GOT3 (cell line): Measurements from ENCODE around the gene BATF3.

ENCODE experiments used
- DNase-seq: peaks from one replicate; lab custom pipeline; 2025; ENCODE audit warnings: mixed read lengths; lab: John Stamatoyannopoulos, UW

Gene BATF3

DNA sequence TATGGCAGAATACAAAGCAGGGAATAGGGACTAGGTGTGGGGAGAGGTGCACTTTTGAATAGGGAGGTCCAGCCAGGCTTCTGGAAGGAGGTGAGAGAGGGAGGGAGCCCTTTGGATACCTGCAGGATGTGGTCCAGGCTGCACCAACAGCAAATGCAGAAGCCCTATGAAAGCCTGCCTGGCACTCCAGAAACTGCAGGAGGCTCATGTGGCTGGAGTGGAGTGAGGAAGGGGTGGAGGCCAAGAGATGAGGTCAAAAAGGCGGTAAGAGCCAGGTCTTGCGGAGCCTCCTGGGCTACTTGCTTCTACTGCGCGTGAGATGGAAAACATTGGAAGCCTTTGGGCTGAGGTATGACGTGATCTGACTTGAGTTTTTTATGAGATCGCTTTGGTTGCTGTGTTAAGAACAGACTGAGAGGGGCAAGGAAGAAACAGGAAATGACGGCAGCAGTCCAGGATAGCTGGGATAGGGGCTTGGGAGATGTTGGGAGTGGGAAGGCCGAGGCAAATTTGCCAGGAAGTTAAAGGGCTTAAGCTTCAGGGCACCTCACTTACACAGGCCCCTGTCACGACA, 4.4 kb upstream of the BATF3 start:
- DNase-seq, result no peak

DNA sequence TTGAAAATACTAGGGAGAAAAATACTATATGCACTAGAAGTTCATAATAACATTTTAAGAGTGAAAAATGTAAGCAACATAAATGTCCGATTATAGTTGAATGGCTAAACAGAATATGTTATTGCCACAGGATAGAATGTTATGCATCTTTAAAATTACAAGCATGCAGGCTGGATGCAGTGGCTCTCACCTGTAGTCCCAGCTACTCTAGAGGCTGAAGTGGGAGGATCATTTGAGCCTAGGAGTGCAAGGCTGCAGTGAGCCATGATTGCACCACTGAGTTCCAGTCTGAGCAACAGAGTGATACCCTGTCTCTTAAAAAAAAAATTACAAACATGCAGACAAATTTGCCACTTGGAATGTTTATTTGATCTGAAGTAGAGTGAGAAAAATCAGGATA, 3.0 kb upstream of the BATF3 start:
- DNase-seq, result no peak

DNA sequence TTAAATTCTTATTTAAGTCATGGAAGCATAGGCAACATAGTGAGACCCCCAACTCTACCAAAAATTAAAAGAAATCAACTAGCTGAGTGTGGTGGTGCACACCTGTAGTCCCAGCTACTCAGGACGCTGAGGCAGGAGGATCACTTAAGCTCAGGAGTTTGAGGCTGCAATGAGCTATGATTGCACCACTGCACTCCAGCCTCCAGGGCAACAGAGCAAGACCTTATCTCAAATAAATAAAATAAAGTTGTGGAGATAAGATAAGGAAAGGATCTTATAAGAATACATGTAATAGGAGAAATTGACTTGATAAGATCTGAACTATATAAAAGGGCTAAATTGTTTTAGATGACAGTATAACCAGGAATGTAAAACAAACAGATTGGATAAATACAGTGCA, 2.3 kb upstream of the BATF3 start:
- no peak for DNase-seq

DNA sequence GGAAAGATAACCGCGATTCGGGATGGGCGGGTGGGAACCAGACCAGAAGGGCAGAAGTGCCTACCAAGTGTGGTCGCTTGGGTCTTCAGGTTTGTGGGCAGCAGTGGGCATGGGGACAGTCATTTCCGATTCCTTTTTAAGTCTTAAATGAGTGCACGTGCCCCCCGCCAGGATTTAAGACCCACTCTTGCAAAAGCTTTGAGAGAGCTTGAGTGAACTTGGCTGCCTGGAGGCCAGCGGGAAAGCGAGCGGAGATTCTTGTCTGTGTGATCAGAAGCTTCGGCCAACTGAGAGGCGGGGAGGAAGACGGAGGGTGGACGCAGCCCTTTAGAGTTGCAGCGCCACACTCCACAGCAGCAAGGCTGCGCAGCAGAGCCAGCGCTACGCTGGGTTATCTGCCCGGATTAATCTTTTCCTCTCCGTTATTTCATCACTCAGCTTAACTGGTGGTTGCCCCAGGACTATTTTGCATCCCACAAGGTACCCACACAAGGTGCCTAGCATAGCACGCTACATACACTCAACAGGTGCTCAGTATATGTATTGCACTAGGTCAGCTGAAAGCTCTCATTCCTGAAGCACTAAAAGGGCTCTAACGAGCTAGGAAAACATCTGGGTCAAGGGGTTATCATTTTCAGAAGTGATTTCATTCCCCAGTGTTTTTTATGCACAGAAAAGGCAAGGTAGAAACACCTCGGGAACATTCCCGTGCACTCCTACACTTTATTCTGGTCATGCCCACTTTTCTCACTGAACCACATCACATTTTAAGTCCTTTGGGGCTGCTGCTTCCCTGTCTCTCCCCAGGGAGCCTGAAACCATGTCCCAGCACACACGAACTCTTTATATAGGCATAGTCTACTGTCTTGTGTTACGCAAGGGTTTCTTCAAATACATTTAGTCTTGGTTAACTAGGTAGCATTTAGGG, 1.5 kb upstream of the BATF3 start:
- DNase-seq, result no peak

DNA sequence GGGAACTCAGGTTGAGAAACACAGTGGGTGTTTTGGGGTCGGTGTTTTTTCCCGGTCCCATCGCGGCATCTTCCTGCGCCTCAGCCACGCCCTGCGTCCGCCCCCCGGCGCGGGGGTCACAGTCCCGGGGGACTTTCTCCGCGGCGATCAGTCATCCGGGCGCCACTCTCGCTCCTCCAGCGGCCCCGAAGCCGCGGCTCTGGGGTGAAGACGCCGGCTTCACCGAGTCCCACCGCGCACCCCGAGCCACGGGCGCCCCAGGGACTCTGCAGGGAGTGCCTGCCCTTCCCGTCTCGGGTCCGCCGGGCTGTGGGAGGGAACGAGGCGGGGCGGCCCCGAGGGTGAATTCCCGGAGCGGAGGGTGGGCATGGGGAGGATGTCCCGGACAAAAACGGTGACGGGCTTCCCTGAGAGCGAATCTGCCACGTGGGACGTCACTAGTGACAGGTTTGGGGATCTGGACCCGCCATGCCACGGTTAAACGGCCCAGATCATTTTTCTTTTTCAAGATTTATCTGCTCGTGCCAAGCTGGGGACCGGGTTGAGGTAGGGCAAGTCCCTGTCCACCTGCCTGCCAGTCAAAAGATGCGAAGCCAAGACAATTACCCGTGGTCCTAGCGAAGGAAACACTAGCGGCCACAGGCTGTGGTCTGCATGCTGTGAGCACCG, 717 bp upstream of the BATF3 start:
- no peak for DNase-seq

DNA sequence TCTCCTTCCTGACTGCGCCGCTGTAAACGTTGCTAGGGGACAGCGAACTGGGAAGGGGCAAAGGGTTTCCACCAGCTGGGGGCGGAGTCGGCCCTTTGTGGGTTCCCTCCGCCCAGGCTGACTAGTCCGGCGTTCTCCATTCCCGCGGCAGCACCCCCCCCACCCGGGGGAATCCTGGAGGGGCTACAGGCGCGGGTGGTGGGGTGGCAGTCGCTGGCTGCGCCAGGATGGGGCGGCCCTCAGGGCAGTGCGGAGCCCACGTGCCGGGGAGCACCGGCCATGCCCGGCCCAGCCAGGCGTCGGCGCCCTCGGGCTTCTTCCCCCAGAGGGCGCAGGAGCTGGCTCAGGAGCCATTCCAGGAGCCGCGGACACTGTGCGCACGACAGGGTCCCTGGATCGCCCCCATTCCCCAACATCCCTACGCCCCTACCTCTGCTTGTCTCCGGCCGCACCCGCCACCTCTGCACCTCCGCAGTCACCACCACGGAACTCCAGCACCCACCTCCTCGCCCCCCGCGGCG, 476 bp downstream of the BATF3 start:
- DNase-seq, result no peak

DNA sequence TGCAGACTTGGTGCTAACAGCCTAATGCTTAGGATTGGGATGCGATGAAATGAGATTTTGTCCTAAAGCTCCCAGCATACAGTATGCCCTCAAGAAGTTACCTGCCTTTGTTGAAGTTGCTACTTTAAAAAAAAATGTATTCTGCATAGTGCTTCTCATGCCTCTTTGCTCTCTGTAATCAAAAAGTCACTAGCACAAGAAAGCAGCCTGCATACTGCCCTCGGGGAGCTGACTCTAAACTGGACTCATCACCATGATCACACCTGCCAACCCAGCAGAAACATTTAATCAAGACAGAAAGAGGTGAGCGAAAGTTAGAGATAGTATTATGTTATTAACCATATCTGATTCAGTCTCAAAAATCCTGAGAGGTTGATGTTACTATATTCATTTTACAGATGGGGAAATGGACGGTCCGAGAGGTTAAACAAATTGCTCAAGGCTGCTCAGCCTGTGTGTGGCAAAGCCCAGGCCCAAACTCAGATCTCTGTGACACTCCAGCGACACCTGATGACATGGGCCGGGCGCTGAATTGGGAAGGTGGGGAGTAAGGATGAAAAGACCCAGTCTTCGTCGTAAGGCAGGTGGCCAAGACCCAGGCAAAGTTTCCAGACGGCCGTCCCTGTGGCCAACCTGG, 1.1 kb downstream of the BATF3 start:
- DNase-seq, result no peak

DNA sequence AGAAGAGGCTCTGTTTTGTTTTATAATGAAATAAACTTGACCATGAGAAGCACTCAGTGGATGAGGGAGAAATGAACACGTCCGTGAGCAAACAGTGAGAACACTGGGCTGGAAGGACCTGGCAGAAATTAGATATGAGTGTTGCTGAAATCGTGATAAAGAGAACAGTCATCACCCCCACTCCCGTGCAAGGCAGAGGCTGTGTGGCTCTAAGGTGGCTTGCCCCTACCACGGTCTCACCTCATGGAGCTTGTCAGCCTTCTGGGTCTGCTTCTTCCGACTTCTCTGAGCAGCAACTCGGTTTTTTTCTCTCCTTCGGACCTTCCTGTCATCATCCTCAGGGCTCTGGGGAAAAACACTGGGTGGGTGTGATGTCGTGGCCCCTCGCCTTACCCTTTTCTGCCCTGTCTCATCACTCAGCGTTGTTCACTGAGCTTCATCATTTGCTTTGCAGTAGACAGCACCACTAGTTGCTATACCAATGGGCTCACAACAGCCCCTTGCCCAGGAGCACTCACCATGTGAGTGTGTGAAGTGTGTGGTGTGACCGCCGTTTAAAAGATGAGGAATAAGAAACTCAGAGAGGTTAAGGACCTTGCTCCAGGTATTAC, 2.8 kb downstream of the BATF3 start:
- no peak for DNase-seq

DNA sequence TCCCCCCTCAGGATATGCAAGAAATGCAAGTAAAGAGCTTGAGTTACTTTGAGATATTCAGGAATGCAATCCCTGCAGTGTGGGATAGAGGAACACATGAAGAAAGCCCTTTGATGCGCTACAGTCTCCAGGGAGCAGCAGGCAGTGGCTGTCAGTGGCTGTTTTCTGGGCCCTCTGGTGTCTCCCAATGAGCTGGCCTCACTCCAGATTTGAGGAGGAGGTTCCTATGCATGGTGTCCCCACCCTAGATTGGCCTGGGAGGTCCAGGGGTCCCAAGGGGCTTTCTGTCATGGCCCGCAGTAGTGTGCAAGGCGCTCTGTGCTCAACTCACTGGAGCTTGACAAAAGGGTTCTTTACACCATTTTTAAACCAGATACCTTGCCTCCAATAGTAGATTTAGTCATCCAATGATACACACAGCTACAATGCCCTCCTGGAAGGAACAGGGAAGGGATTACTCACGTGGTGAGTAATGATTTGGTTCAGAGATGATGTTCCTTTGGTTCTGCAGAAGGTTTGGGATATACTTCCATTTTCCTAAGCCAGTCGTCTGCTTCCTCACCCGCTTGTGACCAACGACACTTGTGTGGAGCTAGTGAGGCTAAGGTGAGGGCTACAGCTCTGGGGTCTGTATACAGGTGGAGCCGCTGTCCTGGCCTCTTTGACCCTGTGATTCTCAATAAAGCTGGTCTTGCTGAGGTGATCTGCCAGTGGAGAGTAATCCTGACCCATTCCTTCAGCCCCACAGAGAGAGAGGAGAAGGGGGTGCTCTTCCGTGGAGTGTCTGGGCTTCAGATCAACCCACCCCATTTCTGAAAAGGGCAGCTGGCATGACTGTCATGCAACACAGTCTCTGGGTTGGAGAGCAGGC, 6.6 kb downstream of the BATF3 start:
- DNase-seq, result no peak

DNA sequence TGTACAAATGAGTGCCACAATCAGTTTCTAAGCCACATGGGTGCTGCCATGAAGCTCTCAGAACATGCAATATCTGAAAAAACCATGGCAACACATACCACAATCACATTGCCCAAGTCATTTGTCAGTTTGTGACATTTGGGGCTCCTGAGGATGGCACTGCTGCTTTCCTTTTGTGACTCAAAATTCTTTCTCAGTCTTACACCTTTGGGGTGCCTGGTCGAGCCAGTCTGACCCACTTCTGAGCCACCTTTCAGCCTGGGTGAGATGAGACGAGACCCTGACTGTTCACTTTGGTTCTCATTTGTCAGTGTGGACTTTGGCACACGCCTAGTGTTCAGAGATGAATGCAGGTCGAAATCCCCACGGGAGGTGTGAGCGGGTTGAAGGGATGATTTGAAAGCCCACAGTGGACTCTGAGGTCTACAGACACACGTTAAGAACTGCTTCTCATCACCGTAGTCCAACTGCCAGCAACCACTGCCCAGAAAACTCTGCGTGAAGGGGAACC, 8.0 kb downstream of the BATF3 start:
- no peak for DNase-seq

DNA sequence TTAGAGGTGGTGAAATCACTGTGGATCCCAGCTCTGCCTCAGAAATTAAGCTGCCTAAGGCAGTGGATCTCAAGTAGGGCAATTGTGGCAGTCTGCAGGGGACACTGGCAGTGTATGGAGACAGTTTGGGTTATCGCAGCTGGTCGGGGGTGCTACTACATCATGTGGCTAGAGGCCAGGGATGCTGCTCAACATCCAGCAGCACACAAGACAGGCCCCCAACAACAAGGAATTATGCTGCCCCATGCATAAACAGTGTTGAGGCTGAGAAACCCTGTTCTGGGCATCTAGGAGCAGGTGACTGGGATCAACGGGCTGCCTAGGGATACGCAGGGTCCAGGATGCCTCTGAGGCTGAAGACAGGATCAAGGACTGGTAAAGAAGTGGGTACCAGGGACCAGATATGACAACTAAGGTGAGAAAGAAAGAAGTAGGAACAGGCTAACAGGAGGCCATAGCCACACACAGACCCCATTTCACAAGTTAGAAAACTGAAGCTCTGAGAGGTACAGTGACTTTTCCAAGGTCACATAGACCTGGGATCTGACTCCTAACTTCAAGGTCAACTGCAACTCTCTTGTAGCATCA, 8.7 kb downstream of the BATF3 start:
- no peak for DNase-seq

DNA sequence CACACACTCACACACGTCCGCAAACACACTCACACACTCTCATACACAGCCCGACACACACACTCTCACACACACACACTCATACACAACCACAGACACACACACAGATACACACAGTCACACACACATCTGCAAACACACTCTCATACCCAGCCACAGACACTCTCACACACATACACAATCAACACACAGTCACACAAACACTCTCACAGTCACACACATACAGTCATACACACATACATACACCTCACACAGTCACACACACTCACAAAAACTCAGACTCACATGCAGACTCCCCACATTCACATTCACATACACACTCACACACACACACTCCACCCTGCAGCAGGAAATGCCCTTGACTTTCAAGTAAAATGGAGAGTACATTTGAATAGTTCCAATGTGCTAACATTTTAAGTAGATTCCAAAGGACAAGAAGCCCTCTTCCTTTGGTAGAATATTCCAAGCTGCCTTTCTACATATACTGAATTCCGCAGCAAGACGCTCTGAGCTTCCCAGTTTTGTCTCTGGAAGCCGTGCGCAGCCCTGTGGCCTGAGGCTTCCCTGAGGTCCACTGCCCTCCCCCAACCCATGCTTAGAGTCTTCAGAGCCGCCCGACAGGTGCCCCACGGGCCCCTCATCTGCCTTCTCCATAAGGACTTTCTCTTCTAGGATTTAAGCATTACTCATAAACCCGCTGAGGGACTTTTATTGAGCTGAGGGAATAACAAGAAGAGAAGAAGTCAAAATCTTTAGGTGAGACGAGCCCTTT, 9.7 kb downstream of the BATF3 start:
- no peak for DNase-seq

DNA sequence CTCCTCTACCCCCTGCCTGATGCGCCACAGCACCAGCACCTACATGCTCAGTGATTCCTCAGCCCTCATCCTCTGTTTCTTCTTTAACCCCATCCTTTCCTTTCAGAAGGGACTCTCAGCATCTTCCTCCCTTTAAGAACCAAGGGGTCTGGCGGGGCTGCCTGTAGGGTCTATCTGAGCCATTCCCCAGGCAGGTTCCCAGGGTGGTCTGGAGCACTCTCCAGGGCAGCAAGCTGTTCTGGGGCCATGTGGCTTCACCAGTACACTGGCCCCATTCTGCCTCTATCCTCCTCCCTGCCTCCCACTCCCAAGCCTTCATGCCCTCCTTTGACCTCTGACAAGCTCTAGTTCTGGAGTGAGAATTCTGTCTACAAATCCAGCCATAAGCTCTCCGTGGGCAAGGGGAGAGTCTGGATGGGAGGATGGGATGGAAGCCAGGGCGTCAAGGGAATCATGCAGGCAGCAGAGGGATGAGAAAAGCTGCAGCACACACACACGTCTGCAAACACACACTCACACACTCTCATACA, 10.4 kb downstream of the BATF3 start:
- no peak for DNase-seq

DNA sequence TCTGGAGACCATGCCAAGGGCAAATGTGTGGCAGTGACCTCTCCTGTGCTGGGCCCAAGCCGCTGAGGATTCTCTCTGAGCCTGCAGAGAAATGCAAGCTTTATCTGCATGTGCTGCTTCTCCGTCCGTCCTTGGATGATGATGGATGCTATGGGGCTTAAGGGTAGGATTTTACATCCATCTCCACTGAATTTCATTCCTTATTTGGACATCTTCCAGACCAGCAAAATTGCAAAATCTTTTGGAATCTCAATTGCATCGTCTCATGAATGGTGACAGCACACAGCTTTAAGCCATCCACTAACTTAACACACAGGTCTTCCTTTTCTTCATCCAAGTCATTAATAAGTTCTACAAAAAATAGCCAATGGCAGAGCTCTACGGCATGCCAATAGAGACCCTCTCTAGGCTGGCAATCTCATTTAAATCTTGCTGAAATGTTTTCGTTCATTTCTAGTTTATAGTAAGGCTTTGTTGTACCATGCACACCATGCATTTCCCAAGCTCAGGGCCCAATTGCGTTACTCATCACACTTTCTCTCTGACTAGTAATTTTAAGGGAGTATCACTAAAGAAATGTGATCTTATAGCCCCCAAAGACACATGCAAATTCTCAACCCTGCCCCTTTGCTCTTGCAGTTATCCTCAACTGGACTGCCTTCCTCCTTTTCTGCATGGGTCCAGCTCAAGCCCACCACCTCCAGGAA, 11.1 kb downstream of the BATF3 start:
- no peak for DNase-seq

DNA sequence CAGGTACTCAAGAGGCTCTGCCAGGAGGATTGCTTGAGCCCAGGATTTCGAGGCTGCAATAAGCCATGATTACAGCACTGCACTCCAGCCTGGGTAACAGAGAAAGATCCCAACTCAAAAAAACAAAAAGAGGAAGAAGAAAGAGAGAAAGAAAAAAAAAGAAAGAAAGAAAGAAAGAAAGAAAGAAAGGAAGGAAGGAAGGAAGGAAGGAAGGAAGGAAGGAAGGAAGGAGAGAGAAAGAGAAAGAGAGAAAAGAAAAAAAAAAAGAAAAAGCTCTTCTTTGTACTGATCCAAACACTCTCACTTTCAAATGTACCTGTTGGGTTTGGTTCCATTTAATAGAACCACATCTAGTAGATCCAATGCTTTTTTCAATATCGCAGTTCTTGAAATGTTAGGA, 11.8 kb downstream of the BATF3 start:
- DNase-seq, result no peak

DNA sequence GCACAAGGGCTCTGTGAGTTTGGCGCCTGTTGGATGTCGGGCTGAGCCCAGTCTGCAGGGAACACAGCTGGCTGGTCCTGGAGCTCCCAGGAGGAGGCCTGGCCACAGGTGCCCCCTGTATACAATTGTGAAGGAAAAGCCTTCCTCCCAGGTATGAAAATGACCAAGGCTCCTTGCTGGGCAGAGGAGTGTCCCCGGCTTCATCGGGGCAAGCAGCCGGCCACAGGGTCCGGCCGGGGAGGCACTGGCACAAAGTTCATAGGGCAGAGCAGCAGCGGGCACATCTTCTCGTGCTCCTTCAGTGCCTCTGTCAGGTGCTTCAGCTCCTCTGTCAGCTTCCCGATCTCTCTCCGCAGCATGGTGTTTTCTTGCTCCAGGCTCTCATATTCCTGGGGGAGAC, 13.0 kb downstream of the BATF3 start:
- DNase-seq, result no peak

DNA sequence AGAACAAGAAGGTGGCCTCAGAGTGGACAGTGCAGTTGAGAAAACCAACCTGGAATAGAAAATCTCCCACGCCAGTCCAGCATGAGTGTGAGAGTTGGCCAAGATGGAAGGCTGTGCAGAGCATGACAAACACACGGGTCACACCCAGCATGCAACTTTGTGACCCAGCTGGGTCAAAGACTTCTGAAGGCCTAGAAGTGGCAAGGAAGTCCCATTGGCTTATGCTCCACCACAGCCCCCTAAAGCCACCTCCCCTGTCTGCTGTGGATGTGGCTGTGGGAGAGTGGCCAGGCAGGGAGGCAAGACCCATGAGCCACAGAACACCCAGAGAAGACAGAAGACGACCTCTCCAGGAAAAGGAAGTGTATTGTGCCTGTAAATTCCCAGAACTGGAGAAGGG, 13.6 kb downstream of the BATF3 start:
- no peak for DNase-seq

DNA sequence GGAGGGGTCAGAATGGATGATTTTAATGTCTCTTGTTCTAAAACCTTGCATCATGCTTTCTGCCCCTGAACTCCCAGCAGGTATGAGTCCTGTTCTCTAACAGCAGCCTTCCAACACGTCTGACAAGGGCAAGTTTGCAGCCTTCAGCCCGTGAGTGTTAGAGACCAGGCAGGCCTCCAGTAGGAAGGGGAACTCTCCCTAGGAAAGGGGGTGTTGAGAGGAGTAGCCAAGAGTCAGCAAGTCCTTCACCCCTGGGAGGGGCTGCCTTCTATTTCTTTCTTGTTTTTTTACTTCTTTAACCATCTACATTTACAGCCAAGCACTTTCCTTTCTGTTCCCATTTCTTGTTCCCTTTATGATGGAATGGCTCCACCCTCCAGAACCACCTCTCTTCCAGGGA, 14.2 kb downstream of the BATF3 start:
- no peak for DNase-seq
